K562 treated with DMSO at 1 percent for 48 hours (cell line): ENCODE measurements around the gene CEP164. TPM values are rescaled to one million over a fixed set of nuclear protein-coding genes. Genes with fewer than 3 reads are reported as not detected.

Source experiments
- total RNA-seq: library from RNA; unstranded; fragments of 300-600 nt; gene quantifications from 2 replicates; pipeline ENCODE4 v1.2.3, GENCODE V29; 2022; ENCODE audit warnings: low replicate concordance; ENCODE audit errors: extremely low read depth

Gene CEP164
- not detected in 2 replicates for total RNA-seq

GRCh38 chr11:117327567-117328374 lies at the start of gene CEP164:
Gene CEP164 (plus strand): TSS chr11:117327854. CDS start chr11:117338587, 10,733 bp downstream.

GRCh38 chr11:117290809-117291396 lies 36.8 kb upstream of the CEP164 start, which contains the start of gene BACE1-AS:
Gene BACE1-AS (plus strand): TSS chr11:117291346.

GRCh38 chr11:117316197-117316961 lies 11.3 kb upstream of the CEP164 start, which contains the start of gene BACE1:
Gene BACE1 (minus strand): TSS chr11:117316256. CDS start chr11:117315795, 461 bp downstream.

Other genes starting within 250 kb of the CEP164 start
- not detected in 2 replicates for gene SIK3, start 229.4 kb upstream of the CEP164 start, total RNA-seq
- not detected in 2 replicates for gene PAFAH1B2, start 183.6 kb upstream of the CEP164 start, total RNA-seq
- not detected in 2 replicates for gene SIDT2, start 149.1 kb upstream of the CEP164 start, total RNA-seq
- not detected in 2 replicates for gene TAGLN, start 128.5 kb upstream of the CEP164 start, total RNA-seq
- not detected in 2 replicates for gene PCSK7, start 95.8 kb upstream of the CEP164 start, total RNA-seq
- gene RNF214, start 95.2 kb upstream of the CEP164 start, total RNA-seq = not detected in 2 replicates
- not detected in 2 replicates for gene BACE1-AS, start 36.5 kb upstream of the CEP164 start, total RNA-seq
- gene BACE1, start 11.6 kb upstream of the CEP164 start, total RNA-seq = not detected in 2 replicates